ENCODE results near the gene LIN54.
"Not testable (repeated sequence)": the region's sequence is repeated elsewhere in the genome, so short reads cannot be mapped to it uniquely, and the experiment has no call there.

Gene LIN54

DNA sequence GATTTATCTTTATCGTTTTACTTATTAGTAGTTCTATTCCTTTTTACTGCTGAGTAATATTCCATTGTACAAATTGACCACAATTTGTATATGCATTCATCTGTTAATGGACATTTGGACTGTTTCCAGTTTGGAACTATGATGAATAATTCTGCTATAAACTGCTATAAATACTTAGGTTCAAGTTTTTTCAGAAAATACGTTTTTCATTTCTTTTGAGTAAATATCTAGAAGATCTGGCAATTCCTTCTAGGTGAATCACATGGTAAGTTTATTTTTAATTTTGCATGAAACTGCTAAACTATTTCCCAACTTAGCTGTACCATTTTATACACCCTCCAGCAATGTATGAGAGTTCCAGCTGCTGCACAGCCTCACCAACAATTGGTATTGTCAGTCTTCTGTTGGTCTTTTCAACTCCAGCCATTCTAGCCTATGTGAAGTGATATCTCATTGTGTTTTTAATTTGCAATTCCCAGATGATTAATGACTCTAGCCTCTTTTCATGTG, 22.2 kb downstream of the LIN54 start:
- H3K9me3 ChIP-seq, result no peaks in the 10 kb centered on the region
- TF ChIP-seq, protein P1, sequence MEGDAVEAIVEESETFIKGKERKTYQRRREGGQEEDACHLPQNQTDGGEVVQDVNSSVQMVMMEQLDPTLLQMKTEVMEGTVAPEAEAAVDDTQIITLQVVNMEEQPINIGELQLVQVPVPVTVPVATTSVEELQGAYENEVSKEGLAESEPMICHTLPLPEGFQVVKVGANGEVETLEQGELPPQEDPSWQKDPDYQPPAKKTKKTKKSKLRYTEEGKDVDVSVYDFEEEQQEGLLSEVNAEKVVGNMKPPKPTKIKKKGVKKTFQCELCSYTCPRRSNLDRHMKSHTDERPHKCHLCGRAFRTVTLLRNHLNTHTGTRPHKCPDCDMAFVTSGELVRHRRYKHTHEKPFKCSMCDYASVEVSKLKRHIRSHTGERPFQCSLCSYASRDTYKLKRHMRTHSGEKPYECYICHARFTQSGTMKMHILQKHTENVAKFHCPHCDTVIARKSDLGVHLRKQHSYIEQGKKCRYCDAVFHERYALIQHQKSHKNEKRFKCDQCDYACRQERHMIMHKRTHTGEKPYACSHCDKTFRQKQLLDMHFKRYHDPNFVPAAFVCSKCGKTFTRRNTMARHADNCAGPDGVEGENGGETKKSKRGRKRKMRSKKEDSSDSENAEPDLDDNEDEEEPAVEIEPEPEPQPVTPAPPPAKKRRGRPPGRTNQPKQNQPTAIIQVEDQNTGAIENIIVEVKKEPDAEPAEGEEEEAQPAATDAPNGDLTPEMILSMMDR (IDR thresholded peaks at IDR 0.05), result no peak
- no peak overlapping the region for H3K27ac ChIP-seq
- no peak overlapping the region for H3K4me3 ChIP-seq (ENCODE audit: low read depth in 1 of 2, low read length in 1 of 2)
- no peaks in the 10 kb centered on the region for H3K27me3 ChIP-seq
- peaks cover 14% of the 10 kb centered on the region for H3K36me3 ChIP-seq
- peaks cover 4 to 9% of the 10 kb centered on the region in 2 experiments for H3K4me1 ChIP-seq (ENCODE audit: control insufficient read depth in 1 of 2, insufficient read depth in 1 of 2, low read depth in 1 of 2, low read length in 1 of 2)

DNA sequence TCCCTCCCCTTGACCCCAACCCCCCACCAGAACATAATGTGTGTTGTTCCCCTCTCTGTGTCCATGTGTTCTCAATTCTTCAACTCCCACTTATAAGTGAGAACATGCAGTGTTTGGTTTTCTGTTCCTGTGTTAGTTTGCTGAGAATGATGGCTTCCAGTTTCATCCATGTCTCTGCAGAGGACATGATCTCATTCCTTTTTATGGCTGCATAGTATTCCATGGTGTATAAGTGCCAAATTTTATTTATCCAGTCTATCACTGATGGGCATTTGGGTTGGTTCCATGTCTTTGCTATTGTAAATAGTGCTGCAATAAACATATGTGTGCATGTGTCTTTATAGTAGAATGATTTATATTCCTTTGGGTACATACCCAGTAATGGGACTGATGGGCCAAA, 23.1 kb downstream of the LIN54 start:
- not testable (repeated sequence) for H3K27ac ChIP-seq; H3K9me3 ChIP-seq; H3K27me3 ChIP-seq; H3K4me1 ChIP-seq (ENCODE audit: control insufficient read depth in 1 of 2, insufficient read depth in 1 of 2, low read depth in 1 of 2, low read length in 1 of 2); H3K4me3 ChIP-seq (ENCODE audit: low read depth in 1 of 2, low read length in 1 of 2)
- H3K36me3 ChIP-seq, result peaks cover 18% of the 10 kb centered on the region

DNA sequence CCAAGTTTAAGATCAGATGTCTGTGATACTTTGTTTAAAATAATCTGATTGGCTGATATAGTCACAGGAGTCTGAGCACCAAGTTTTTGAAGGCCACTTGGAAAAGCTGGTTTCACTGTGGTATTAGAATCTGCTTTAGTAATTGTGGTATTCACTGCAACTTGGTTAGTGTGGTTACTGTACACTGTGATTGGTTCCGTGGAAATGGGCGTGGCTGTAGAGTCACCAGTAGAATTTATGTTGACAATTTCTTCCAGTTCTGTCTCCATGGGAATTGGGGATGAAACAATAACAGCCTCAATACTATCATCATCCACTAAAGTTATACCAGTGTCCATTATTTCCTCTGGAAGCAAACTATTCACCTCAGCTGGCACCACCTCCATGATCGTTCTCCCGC, 26.2 kb downstream of the LIN54 start:
- Histone ChIP-seq H3K27me3 (no peaks in the 10 kb centered on the region), H3K27ac (no peak overlapping the region), H3K9me3 (no peaks in the 10 kb centered on the region), H3K36me3 (peaks cover 18% of the 10 kb centered on the region), H3K4me3 (ENCODE audit: low read depth in 1 of 2, low read length in 1 of 2) (no peak overlapping the region), H3K4me1 (ENCODE audit: control insufficient read depth in 1 of 2, insufficient read depth in 1 of 2, low read depth in 1 of 2, low read length in 1 of 2) (peaks cover 0 to 3% of the 10 kb centered on the region in 2 experiments)
- TF ChIP-seq, protein P1 (IDR thresholded peaks at IDR 0.05), result no peak

DNA sequence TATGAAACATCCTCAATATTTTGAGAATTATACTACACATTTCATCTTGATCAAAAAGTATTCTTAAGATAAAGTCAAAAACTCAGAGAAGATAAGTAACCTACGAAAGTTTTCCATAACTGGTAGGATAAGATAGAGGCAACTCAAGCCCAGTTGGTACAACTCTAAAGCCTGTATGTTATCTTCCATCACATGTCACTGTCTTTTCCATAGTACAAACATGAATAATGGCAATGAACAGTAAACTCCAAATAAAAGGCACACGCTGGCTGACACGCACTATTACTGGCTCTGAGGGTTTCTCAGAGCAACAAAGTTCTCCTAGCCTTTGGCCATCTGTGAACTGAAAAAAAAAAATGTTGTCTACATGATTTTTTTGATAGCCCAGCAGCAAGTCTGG, 27.2 kb downstream of the LIN54 start:
- no peaks in the 10 kb centered on the region for H3K4me1 ChIP-seq (ENCODE audit: control insufficient read depth in 1 of 2, insufficient read depth in 1 of 2, low read depth in 1 of 2, low read length in 1 of 2)
- no peak overlapping the region for H3K27ac ChIP-seq
- no peak overlapping the region for H3K4me3 ChIP-seq (ENCODE audit: low read depth in 1 of 2, low read length in 1 of 2)
- TF ChIP-seq, protein P1 (IDR thresholded peaks at IDR 0.05), result no peak
- H3K36me3 ChIP-seq, result peaks cover 21% of the 10 kb centered on the region
- H3K9me3 ChIP-seq, result no peaks in the 10 kb centered on the region
- no peaks in the 10 kb centered on the region for H3K27me3 ChIP-seq

DNA sequence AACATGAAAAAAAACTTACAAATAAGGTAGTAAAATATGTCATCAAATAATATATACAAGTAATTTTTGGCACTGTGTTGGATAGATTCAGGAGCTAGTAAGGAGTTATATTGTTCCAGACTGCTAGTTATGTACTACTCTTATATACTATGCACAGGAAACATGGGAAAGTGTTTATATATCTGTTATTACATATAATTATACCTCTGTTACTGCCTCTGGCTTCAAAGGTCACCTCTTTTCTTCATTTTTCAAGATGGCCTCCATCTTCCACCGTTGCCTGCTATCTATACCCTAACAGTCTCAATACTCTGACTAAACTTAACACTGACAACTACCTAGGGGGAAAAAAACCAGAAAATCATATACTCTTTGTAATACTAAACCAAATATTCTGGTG, 29.5 kb downstream of the LIN54 start:
- H3K27ac ChIP-seq, result no peak overlapping the region
- H3K4me1 ChIP-seq (ENCODE audit: control insufficient read depth in 1 of 2, insufficient read depth in 1 of 2, low read depth in 1 of 2, low read length in 1 of 2), result no peaks in the 10 kb centered on the region
- H3K27me3 ChIP-seq, result no peaks in the 10 kb centered on the region
- H3K9me3 ChIP-seq, result no peaks in the 10 kb centered on the region
- TF ChIP-seq, protein P1 (IDR thresholded peaks at IDR 0.05), result no peak
- H3K4me3 ChIP-seq (ENCODE audit: low read depth in 1 of 2, low read length in 1 of 2), result no peak overlapping the region
- peaks cover 23% of the 10 kb centered on the region for H3K36me3 ChIP-seq

DNA sequence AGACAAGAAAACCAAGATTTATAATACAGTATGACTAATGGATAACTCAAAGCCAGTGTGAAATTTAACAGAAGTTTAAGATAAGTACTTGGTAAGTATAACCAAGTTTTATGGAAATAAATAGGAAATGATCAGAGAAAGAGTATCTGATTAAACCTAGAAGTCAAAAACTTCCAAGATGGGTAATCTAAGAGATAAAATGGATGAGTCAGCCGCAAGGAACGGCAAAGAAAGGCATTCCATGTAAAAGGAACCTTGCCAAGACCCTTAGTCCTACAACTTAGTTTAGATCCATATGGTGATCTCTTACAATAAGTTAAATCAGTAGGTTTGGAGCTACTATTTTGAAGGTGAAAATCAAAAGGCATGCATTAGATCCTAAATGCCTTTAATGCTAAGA, 34.8 kb downstream of the LIN54 start:
- no peaks in the 10 kb centered on the region for H3K27me3 ChIP-seq
- peaks cover 29% of the 10 kb centered on the region for H3K36me3 ChIP-seq
- H3K4me1 ChIP-seq (ENCODE audit: control insufficient read depth in 1 of 2, insufficient read depth in 1 of 2, low read depth in 1 of 2, low read length in 1 of 2), result no peaks in the 10 kb centered on the region
- TF ChIP-seq, protein P1 (IDR thresholded peaks at IDR 0.05), result no peak
- H3K4me3 ChIP-seq (ENCODE audit: low read depth in 1 of 2, low read length in 1 of 2), result no peak overlapping the region
- no peaks in the 10 kb centered on the region for H3K9me3 ChIP-seq
- no peak overlapping the region for H3K27ac ChIP-seq

All from neutrophil (primary cell).